GM23248 (cell line): Measurements from ENCODE around the gene ERGIC1. TPM values are rescaled to one million over a fixed set of nuclear protein-coding genes. Genes with fewer than 3 reads are reported as not detected.
"Not testable (repeated sequence)": the region's sequence is repeated elsewhere in the genome, so short reads cannot be mapped to it uniquely, and the experiment has no call there.

Experiments
- DNase-seq: peaks from one replicate; pipeline ENCODE4 v3.0.0-alpha.2; 2015
- H2AFZ ChIP-seq: fragments of 200-600 bp; sonication (generic); 2 replicates; pipeline ENCODE4 v1.6.1; 2016; ENCODE audit warnings: antibody characterized with exemption
- H3F3A ChIP-seq: fragments of 200-600 bp; sonication (generic); 2 replicates; pipeline ENCODE4 v1.6.1; 2016; ENCODE audit warnings: mild to moderate bottlenecking, antibody characterized with exemption, mixed run types; ENCODE audit not compliant: insufficient read depth
- H3K27ac ChIP-seq: fragments of 200-600 bp; sonication (generic); 2 replicates; pipeline ENCODE4 v1.5.1; 2016; ENCODE audit warnings: mild to moderate bottlenecking
- H3K27me3 ChIP-seq: fragments of 200-600 bp; sonication (generic); replicated peaks from 2 replicates; pipeline ENCODE4 v1.6.1; 2016; ENCODE audit warnings: mild to moderate bottlenecking; ENCODE audit not compliant: insufficient read depth
- H3K36me3 ChIP-seq: fragments of 200-600 bp; sonication (generic); 2 replicates; pipeline ENCODE4 v1.6.1; 2016; ENCODE audit warnings: low read depth, mild to moderate bottlenecking
- H3K4me1 ChIP-seq: fragments of 200-600 bp; sonication (generic); 2 replicates; pipeline ENCODE4 v1.6.1; 2016; ENCODE audit warnings: mild to moderate bottlenecking; ENCODE audit not compliant: insufficient read depth
- H3K4me2 ChIP-seq: fragments of 200-600 bp; sonication (generic); one replicate; pipeline ENCODE4 v1.6.1; 2016; ENCODE audit warnings: mild to moderate bottlenecking; ENCODE audit not compliant: unreplicated experiment
- H3K4me3 ChIP-seq: fragments of 200-600 bp; sonication (generic); 2 replicates; pipeline ENCODE4 v1.5.1; 2016; ENCODE audit warnings: mild to moderate bottlenecking
- H3K79me2 ChIP-seq: fragments of 200-600 bp; sonication (generic); 2 replicates; pipeline ENCODE4 v1.6.1; 2016; ENCODE audit warnings: mild to moderate bottlenecking; ENCODE audit not compliant: insufficient read depth
- H3K9ac ChIP-seq: fragments of 200-600 bp; sonication (generic); 2 replicates; pipeline ENCODE4 v1.6.1; 2016; ENCODE audit warnings: mild to moderate bottlenecking
- H3K9me2 ChIP-seq: fragments of 200-600 bp; sonication (generic); 2 replicates; pipeline ENCODE4 v1.6.1; 2016; ENCODE audit warnings: mixed run types, mild to moderate bottlenecking, moderate library complexity; ENCODE audit not compliant: insufficient read depth
- H3K9me3 ChIP-seq: fragments of 200-600 bp; sonication (generic); one replicate; pipeline ENCODE4 v1.6.1; 2017; ENCODE audit warnings: low read depth
- H4K20me1 ChIP-seq: fragments of 200-600 bp; sonication (generic); 2 replicates; pipeline ENCODE4 v1.6.0; 2016; ENCODE audit not compliant: insufficient read depth
- EZH2 ChIP-seq: fragments of 200-600 bp; sonication (generic); IDR thresholded peaks from 2 replicates; pipeline ENCODE4 v1.6.1; 2018; ENCODE audit warnings: antibody characterized with exemption, mild to moderate bottlenecking; ENCODE audit not compliant: insufficient read depth, poor library complexity, severe bottlenecking
- EZH2phosphoT487 ChIP-seq: fragments of 200-600 bp; sonication (generic); IDR thresholded peaks from 2 replicates; pipeline ENCODE4 v1.6.1; 2018; ENCODE audit warnings: antibody characterized with exemption, moderate library complexity, mild to moderate bottlenecking, low read depth; ENCODE audit not compliant: insufficient read depth
- WGBS, 2 experiments: methylation state at CpG; one replicate each; pipeline ENCODE4 v1.1.6; 2015 to 2017; ENCODE audit warnings: low lambda C conversion rate in 2 of 2, low coverage in 1 of 2; ENCODE audit errors: missing lambda C conversion rate in 2 of 2; 5-methylcytosine and 5-hydroxymethylcytosine counted together
- in situ Hi-C: fragments of 300-500 bp; cut with MboI; formaldehyde crosslinking; loops from 2 replicates; pipeline ENCODE4 v1.15.0; 2020
- polyA plus RNA-seq: library from polyadenylated mRNA; unstranded; fragments of >200 nt; fragmentation: Nextera tagmentation; extraction: Ambion mirVana; gene quantifications from 2 replicates; pipeline ENCODE4 v1.2.1, GENCODE V29; 2016
- total RNA-seq: library from RNA; depleted of rRNA; stranded (reverse); fragments of >200 nt; shearing (Covaris generic); gene quantifications from 2 replicates; pipeline ENCODE4 v1.2.3, GENCODE V29; 2014; rRNA removed

ERGIC1 gene
- 233 and 235 TPM in 2 replicates for total RNA-seq
- 66.4 and 75.8 TPM in 2 replicates for polyA plus RNA-seq

GRCh38 chr5:172833686-172834414 is at the start of gene ERGIC1:
Gene ERGIC1, plus strand, starts transcription at chr5:172834251. Its CDS starts 163 bp downstream, at chr5:172834414.
- peak; percentile 92 for DNase-seq
- Histone ChIP-seq H3K9me2 (no peaks in the 10 kb centered on the region), H4K20me1 (no peaks in the 10 kb centered on the region), H3F3A (peaks cover 29% of the 10 kb centered on the region), H3K36me3 (no peaks in the 10 kb centered on the region), H3K4me2 (peak within 1 kb of the TSS; percentile 94), H3K4me1 (peaks cover 29% of the 10 kb centered on the region), H3K27ac (peak within 1 kb of the TSS; percentile 97), H3K79me2 (peaks cover 46% of the 10 kb centered on the region), H3K9ac (peak within 1 kb of the TSS; percentile 98), H3K27me3 (no peaks in the 10 kb centered on the region), H3K4me3 (peak within 1 kb of the TSS; percentile 92), H2AFZ (peak within 1 kb of the TSS; percentile 43; the same call in 1 of the 2 replicates), H3K9me3 (no peaks in the 10 kb centered on the region)
- 0 to 1% methylated on average over 33 to 38 of the region's 53 CpGs for WGBS, 2 experiments
- in situ Hi-C loops: no loop called here
- no peak for TF ChIP-seq EZH2phosphoT487
- no peak for TF ChIP-seq EZH2

DNA sequence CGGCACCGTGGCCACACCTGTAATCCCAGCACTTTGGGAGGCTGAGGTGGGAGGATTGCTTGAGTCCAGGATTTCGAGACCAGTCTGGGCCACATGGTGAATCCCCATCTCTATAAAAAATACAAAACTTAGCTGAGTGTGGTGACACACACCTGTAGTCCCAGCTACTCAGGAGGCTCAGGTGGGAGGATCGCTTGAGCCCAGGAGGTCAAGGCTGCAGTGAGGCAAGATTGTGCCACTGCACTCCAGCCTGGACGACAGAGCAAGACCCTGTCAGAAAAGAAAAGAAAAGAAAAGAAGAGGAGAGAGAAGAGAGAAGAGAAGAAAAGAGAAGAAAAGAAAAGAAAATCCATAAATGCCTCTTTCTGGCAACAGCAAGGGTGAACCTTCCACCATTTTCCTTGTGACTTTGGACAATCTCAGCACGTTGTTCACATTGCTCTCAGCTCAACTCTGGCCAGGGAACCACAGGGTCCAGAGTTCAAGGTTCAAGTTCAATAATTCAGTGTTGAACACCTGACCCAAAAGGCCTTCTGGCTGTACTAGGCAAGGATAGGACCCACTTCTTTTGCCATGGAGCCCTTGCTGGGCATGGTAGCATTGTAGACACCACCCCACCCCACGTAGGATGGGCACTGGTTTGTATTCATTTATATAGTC is 48.5 kb upstream of the ERGIC1 start:
- TF ChIP-seq EZH2 (no peak), EZH2phosphoT487 (no peak)
- Histone ChIP-seq H4K20me1 (no peaks in the 10 kb centered on the region), H3K9me2 (no peaks in the 10 kb centered on the region), H3K4me1 (peaks cover 22% of the 10 kb centered on the region), H2AFZ (no peak overlapping the region), H3K27me3 (no peaks in the 10 kb centered on the region), H3K36me3 (no peaks in the 10 kb centered on the region), H3K4me3 (no peak overlapping the region), H3K4me2 (no peak overlapping the region), H3K79me2 (no peaks in the 10 kb centered on the region), H3K9ac (no peak overlapping the region), H3F3A (peaks cover 15% of the 10 kb centered on the region), H3K9me3 (no peaks in the 10 kb centered on the region), H3K27ac (no peak overlapping the region)
- 78% methylated on average over 7 of the region's 7 CpGs for WGBS, 2 experiments
- no peak for DNase-seq
- in situ Hi-C loops: no loop called here

DNA sequence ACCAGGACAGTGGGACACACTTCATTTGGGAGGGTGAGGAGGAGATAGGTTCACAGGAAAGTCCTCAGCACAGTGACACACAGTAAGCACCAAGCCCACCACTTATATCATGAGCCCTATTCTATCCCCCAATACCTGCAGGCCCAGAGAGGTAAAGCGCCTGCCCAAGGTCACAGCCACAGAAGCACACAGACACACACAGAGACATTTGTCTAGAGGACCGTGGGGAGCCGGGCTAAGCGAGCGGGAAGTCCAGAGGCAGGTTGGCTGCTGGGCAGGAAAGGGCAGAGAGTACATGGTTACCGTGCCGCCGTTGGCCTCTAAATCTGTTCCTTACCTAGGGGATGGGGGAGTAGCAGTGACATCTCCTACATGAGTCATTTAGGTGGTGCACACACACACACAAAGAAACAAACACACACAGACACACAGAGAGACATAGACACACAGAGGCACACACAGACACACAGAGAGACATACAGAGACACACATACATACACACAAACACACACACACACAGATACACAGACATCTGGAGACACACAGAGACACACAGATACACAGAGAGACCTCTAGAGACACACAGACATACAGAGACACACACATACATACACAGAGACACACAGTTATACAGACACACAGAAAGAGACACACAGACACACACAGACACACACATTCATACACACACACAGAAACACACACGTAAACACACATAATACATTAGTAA is 47.2 kb upstream of the ERGIC1 start:
- Histone ChIP-seq H3K4me1 (peaks cover 20% of the 10 kb centered on the region), H3K4me2 (no peak overlapping the region), H4K20me1 (no peaks in the 10 kb centered on the region), H3K4me3 (no peak overlapping the region), H3K36me3 (no peaks in the 10 kb centered on the region), H3F3A (peaks cover 8% of the 10 kb centered on the region), H3K27ac (no peak overlapping the region), H3K9ac (no peak overlapping the region), H3K9me3 (no peaks in the 10 kb centered on the region), H3K79me2 (no peaks in the 10 kb centered on the region), H3K27me3 (no peaks in the 10 kb centered on the region), H2AFZ (no peak overlapping the region), H3K9me2 (no peaks in the 10 kb centered on the region)
- DNase-seq: no peak
- in situ Hi-C loops: no loop called here
- TF ChIP-seq EZH2 (no peak), EZH2phosphoT487 (no peak)
- WGBS, 2 experiments: 91 to 95% methylated on average over 9 of the region's 9 CpGs

DNA sequence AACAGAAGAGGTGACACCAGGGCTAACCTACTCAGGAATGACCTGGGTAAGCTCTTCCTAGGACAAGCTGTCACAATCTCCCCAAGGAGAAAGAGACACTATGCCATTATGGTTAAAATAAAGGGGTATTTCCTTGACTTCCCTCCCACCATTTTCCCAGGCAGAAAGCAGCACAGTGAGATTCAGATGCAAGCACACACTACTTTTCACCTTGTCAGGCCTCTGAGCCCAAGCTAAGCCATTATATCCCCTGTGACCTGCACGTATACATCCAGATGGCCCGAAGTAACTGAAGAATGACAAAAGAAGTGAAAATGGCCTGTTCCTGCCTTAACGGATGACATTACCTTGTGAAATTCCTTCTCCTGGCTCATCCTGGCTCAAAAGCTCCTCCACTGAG is 46.5 kb upstream of the ERGIC1 start:
- in situ Hi-C loops: not testable (repeated sequence)

More for the DNA sequence above, 46.5 kb upstream of the ERGIC1 start:
- not testable (repeated sequence) for H3K27me3 ChIP-seq, H3K9me2 ChIP-seq, H3K79me2 ChIP-seq, H3K9ac ChIP-seq, H3K9me3 ChIP-seq, H3F3A ChIP-seq, H3K27ac ChIP-seq, DNase-seq, H2AFZ ChIP-seq, H3K4me2 ChIP-seq, H3K4me3 ChIP-seq, H4K20me1 ChIP-seq, H3K36me3 ChIP-seq
- peaks cover 15% of the 10 kb centered on the region for H3K4me1 ChIP-seq
- WGBS, 2 experiments: 92 to 94% methylated on average over 3 of the region's 3 CpGs
